ENCODE data around the gene CCND1. TPM values are rescaled to one million over a fixed set of nuclear protein-coding genes. Genes with fewer than 3 reads are reported as not detected.
A peak's percentile ranks its signal among the peaks of the same experiment; 100 is the strongest.

The CCND1 gene
- total RNA-seq = under 1 TPM; 0.21 to 0.42 TPM

- DNase-seq = no peak
- ChIA-PET CTCF (no interaction called here), POLR2A (no interaction called here)
- peak within 1 kb of the TSS; percentile 51 for H3K4me3 Mint-ChIP-seq
- H3K27ac Mint-ChIP-seq = no peak within 1 kb of the TSS
- H3K36me3 Mint-ChIP-seq (ENCODE audit: low read depth) = no peaks in the 10 kb centered on the region
- no peaks in the 10 kb centered on the region for H3K9me3 Mint-ChIP-seq
- H3K27me3 Mint-ChIP-seq = peaks cover 45% of the 10 kb centered on the region
- peaks cover 23% of the 10 kb centered on the region for H3K4me1 Mint-ChIP-seq
These were observed at the start of gene CCND1 for GRCh38 chr11:69640995-69641581. CCND1 (plus strand) TSS chr11:69641156; CDS start chr11:69641314, 158 bp downstream.

- no peak for DNase-seq
- Mint-ChIP-seq H3K36me3 (ENCODE audit: low read depth) (no peaks in the 10 kb centered on the region), H3K4me3 (no peak overlapping the region), H3K27ac (no peak overlapping the region), H3K27me3 (no peaks in the 10 kb centered on the region), H3K4me1 (no peaks in the 10 kb centered on the region), H3K9me3 (peaks cover 3% of the 10 kb centered on the region)
- ChIA-PET CTCF (no interaction called here), POLR2A (no interaction called here)
These were observed 47.8 kb upstream of the CCND1 start for GRCh38 chr11:69592986-69593650.

GRCh38 chr11:69593851-69594250 lies 47.1 kb upstream of the CCND1 start:
- CTCF ChIA-PET = no interaction called here
- H3K36me3 Mint-ChIP-seq (ENCODE audit: low read depth) = no peaks in the 10 kb centered on the region
- POLR2A ChIA-PET = no interaction called here
- H3K9me3 Mint-ChIP-seq = peaks cover 3% of the 10 kb centered on the region
- no peak overlapping the region for H3K27ac Mint-ChIP-seq
- DNase-seq = no peak
- no peaks in the 10 kb centered on the region for H3K4me1 Mint-ChIP-seq
- no peaks in the 10 kb centered on the region for H3K27me3 Mint-ChIP-seq
- no peak overlapping the region for H3K4me3 Mint-ChIP-seq

- CTCF ChIA-PET = no interaction called here
These were observed 46.5 kb upstream of the CCND1 start for GRCh38 chr11:69594481-69594880.

GRCh38 chr11:69595805-69596665 lies 44.9 kb upstream of the CCND1 start:
- ChIA-PET POLR2A (no interaction called here), CTCF (no interaction called here)
- DNase-seq = no peak
- no peaks in the 10 kb centered on the region for H3K27me3 Mint-ChIP-seq
- no peaks in the 10 kb centered on the region for H3K4me1 Mint-ChIP-seq
- no peak overlapping the region for H3K4me3 Mint-ChIP-seq
- no peaks in the 10 kb centered on the region for H3K9me3 Mint-ChIP-seq
- no peak overlapping the region for H3K27ac Mint-ChIP-seq
- no peaks in the 10 kb centered on the region for H3K36me3 Mint-ChIP-seq (ENCODE audit: low read depth)

More at GRCh38 chr11:69594481-69594880, 46.5 kb upstream of the CCND1 start:
- peaks cover 3% of the 10 kb centered on the region for H3K9me3 Mint-ChIP-seq
- no peaks in the 10 kb centered on the region for H3K27me3 Mint-ChIP-seq
- H3K4me1 Mint-ChIP-seq = no peaks in the 10 kb centered on the region
- no peak overlapping the region for H3K27ac Mint-ChIP-seq
- no peak overlapping the region for H3K4me3 Mint-ChIP-seq
- DNase-seq = no peak
- no peaks in the 10 kb centered on the region for H3K36me3 Mint-ChIP-seq (ENCODE audit: low read depth)
- POLR2A ChIA-PET = no interaction called here

GRCh38 chr11:69598147-69598546 lies 42.8 kb upstream of the CCND1 start:
- POLR2A ChIA-PET = no interaction called here
- H3K9me3 Mint-ChIP-seq = no peaks in the 10 kb centered on the region
- H3K4me3 Mint-ChIP-seq = no peak overlapping the region
- H3K36me3 Mint-ChIP-seq (ENCODE audit: low read depth) = no peaks in the 10 kb centered on the region
- CTCF ChIA-PET = interaction anchor here (0.5 kb wide), 1 partner anchor 292 kb away, joined by 3 read pairs; no protein-coding TSS in a partner anchor
- H3K27me3 Mint-ChIP-seq = no peaks in the 10 kb centered on the region
- DNase-seq = no peak
- no peak overlapping the region for H3K27ac Mint-ChIP-seq
- H3K4me1 Mint-ChIP-seq = no peaks in the 10 kb centered on the region

GRCh38 chr11:69599502-69599901 lies 41.5 kb upstream of the CCND1 start:
- Mint-ChIP-seq H3K9me3 (no peaks in the 10 kb centered on the region), H3K27ac (no peak overlapping the region), H3K36me3 (ENCODE audit: low read depth) (no peaks in the 10 kb centered on the region), H3K4me3 (no peak overlapping the region), H3K4me1 (no peaks in the 10 kb centered on the region), H3K27me3 (no peaks in the 10 kb centered on the region)
- no peak for DNase-seq
- POLR2A ChIA-PET = no interaction called here
- CTCF ChIA-PET = interaction anchor here (0.7 kb wide), 1 partner anchor 312 kb away, joined by 3 read pairs; no protein-coding TSS in a partner anchor

GRCh38 chr11:69600001-69600400 lies 41.0 kb upstream of the CCND1 start:
- Mint-ChIP-seq H3K27me3 (no peaks in the 10 kb centered on the region), H3K27ac (no peak overlapping the region), H3K9me3 (no peaks in the 10 kb centered on the region), H3K4me1 (no peaks in the 10 kb centered on the region), H3K4me3 (no peak overlapping the region), H3K36me3 (ENCODE audit: low read depth) (no peaks in the 10 kb centered on the region)
- CTCF ChIA-PET = interaction anchor here (0.7 kb wide), 1 partner anchor 313 kb away, joined by 3 read pairs; no protein-coding TSS in a partner anchor
- no peak for DNase-seq
- POLR2A ChIA-PET = no interaction called here

- CTCF ChIA-PET = no interaction called here
- DNase-seq = no peak
- no peaks in the 10 kb centered on the region for H3K27me3 Mint-ChIP-seq
- H3K4me1 Mint-ChIP-seq = no peaks in the 10 kb centered on the region
- H3K4me3 Mint-ChIP-seq = no peak overlapping the region
- POLR2A ChIA-PET = no interaction called here
- H3K36me3 Mint-ChIP-seq (ENCODE audit: low read depth) = no peaks in the 10 kb centered on the region
- H3K27ac Mint-ChIP-seq = no peak overlapping the region
- no peaks in the 10 kb centered on the region for H3K9me3 Mint-ChIP-seq
These were observed 39.7 kb upstream of the CCND1 start for GRCh38 chr11:69601011-69601975.

- ChIA-PET POLR2A (no interaction called here), CTCF (interaction anchor here (1.4 kb wide), 1 partner anchor 103 kb away, joined by 3 read pairs; no protein-coding TSS in a partner anchor)
- H3K4me3 Mint-ChIP-seq = no peak overlapping the region
- no peaks in the 10 kb centered on the region for H3K4me1 Mint-ChIP-seq
- H3K27me3 Mint-ChIP-seq = peaks cover 8% of the 10 kb centered on the region
- no peaks in the 10 kb centered on the region for H3K9me3 Mint-ChIP-seq
- H3K36me3 Mint-ChIP-seq (ENCODE audit: low read depth) = no peaks in the 10 kb centered on the region
- DNase-seq = no peak
- no peak overlapping the region for H3K27ac Mint-ChIP-seq
These were observed 37.7 kb upstream of the CCND1 start for GRCh38 chr11:69603111-69603836.

GRCh38 chr11:69604055-69604454 lies 36.9 kb upstream of the CCND1 start:
- ChIA-PET CTCF (interaction anchor here (1.4 kb wide), 1 partner anchor 104 kb away, joined by 3 read pairs; no protein-coding TSS in a partner anchor), POLR2A (no interaction called here)
- Mint-ChIP-seq H3K27me3 (peaks cover 13% of the 10 kb centered on the region), H3K9me3 (peaks cover 2% of the 10 kb centered on the region), H3K4me3 (no peak overlapping the region), H3K27ac (no peak overlapping the region), H3K36me3 (ENCODE audit: low read depth) (no peaks in the 10 kb centered on the region), H3K4me1 (no peaks in the 10 kb centered on the region)
- no peak for DNase-seq

Data from activated CD4-positive, alpha-beta T cell treated with anti-CD3 and anti-CD28 coated beads, Interleukin-2, amount 10 ng/mL, durations not matched to agents 7 days and 5 days (primary cell).